Central memory CD8-positive, alpha-beta T cell (primary cell): ENCODE results near the gene JSRP1.
A peak's percentile ranks its signal among the peaks of the same experiment; 100 is the strongest.

Experiments
- ATAC-seq: fragments of 150-1000 bp; cut with Tn5 transposase; replicated peaks from 2 replicates; pipeline ENCODE4 v1.10.0; 2022; ENCODE audit warnings: mild to moderate bottlenecking, moderate FRiP score, moderate number of reproducible peaks; ENCODE audit not compliant: poor library complexity, severe bottlenecking; ENCODE audit errors: extremely low read depth
- DNase-seq, 2 donors: peaks; one replicate each; pipeline ENCODE4 v3.0.0; 2021; ENCODE audit warnings: low spot score in 2 of 2
- H3K27ac Mint-ChIP-seq: one replicate; pipeline ENCODE4 v1.8.0; 2022; ENCODE audit warnings: low read depth, mild to moderate bottlenecking, moderate library complexity, mixed read lengths
- H3K27me3 Mint-ChIP-seq: one replicate; pipeline ENCODE4 v1.8.0; 2022; ENCODE audit warnings: mixed read lengths
- H3K36me3 Mint-ChIP-seq: one replicate; pipeline ENCODE4 v1.8.0; 2022; ENCODE audit warnings: mild to moderate bottlenecking, moderate library complexity, mixed read lengths; ENCODE audit not compliant: insufficient read depth
- H3K4me1 Mint-ChIP-seq: one replicate; pipeline ENCODE4 v1.8.0; 2022; ENCODE audit warnings: mixed read lengths
- H3K4me3 Mint-ChIP-seq: one replicate; pipeline ENCODE4 v1.8.0; 2022; ENCODE audit warnings: mild to moderate bottlenecking, moderate library complexity, mixed read lengths
- H3K9me3 Mint-ChIP-seq: one replicate; pipeline ENCODE4 v1.8.0; 2022; ENCODE audit warnings: mixed read lengths

JSRP1 gene

GRCh38 chr19:2277138-2277537, 20.9 kb upstream of the JSRP1 start:
- Mint-ChIP-seq H3K27ac (peak overlapping the region; percentile 71), H3K36me3 (peaks cover 67% of the 10 kb centered on the region), H3K27me3 (no peaks in the 10 kb centered on the region), H3K4me3 (peak overlapping the region; percentile 61), H3K9me3 (no peaks in the 10 kb centered on the region), H3K4me1 (peaks cover 25% of the 10 kb centered on the region)
- no peak for DNase-seq
- ATAC-seq = no peak

- Mint-ChIP-seq H3K4me3 (peak overlapping the region; percentile 43), H3K9me3 (no peaks in the 10 kb centered on the region), H3K4me1 (peaks cover 24% of the 10 kb centered on the region), H3K36me3 (peaks cover 68% of the 10 kb centered on the region), H3K27me3 (no peaks in the 10 kb centered on the region), H3K27ac (peak overlapping the region; percentile 41)
- DNase-seq = no peak
- ATAC-seq = no peak
These were observed 20.3 kb upstream of the JSRP1 start for GRCh38 chr19:2276429-2276986.

- no peak for DNase-seq
- no peak for ATAC-seq
- no peaks in the 10 kb centered on the region for H3K27me3 Mint-ChIP-seq
- no peaks in the 10 kb centered on the region for H3K9me3 Mint-ChIP-seq
- peak overlapping the region; percentile 96 for H3K27ac Mint-ChIP-seq
- H3K4me3 Mint-ChIP-seq = peak overlapping the region; percentile 43
- H3K4me1 Mint-ChIP-seq = peaks cover 28% of the 10 kb centered on the region
- peaks cover 75% of the 10 kb centered on the region for H3K36me3 Mint-ChIP-seq
These were observed 19.6 kb upstream of the JSRP1 start for GRCh38 chr19:2275588-2276428.

GRCh38 chr19:2274931-2275535, 18.8 kb upstream of the JSRP1 start:
- Mint-ChIP-seq H3K27me3 (no peaks in the 10 kb centered on the region), H3K27ac (peak overlapping the region; percentile 96), H3K4me3 (peak overlapping the region; percentile 92), H3K9me3 (no peaks in the 10 kb centered on the region), H3K4me1 (peaks cover 28% of the 10 kb centered on the region), H3K36me3 (peaks cover 74% of the 10 kb centered on the region)
- ATAC-seq (no peak), DNase-seq (no peak)

GRCh38 chr19:2274185-2274711, 18.0 kb upstream of the JSRP1 start:
- DNase-seq = no peak
- H3K4me3 Mint-ChIP-seq = peak overlapping the region; percentile 92
- H3K36me3 Mint-ChIP-seq = peaks cover 79% of the 10 kb centered on the region
- H3K4me1 Mint-ChIP-seq = peaks cover 28% of the 10 kb centered on the region
- H3K27ac Mint-ChIP-seq = peak overlapping the region; percentile 96
- no peaks in the 10 kb centered on the region for H3K9me3 Mint-ChIP-seq
- ATAC-seq = no peak
- no peaks in the 10 kb centered on the region for H3K27me3 Mint-ChIP-seq

GRCh38 chr19:2273356-2274184, 17.4 kb upstream of the JSRP1 start:
- Mint-ChIP-seq H3K27ac (peak overlapping the region; percentile 96), H3K27me3 (no peaks in the 10 kb centered on the region), H3K4me3 (peak overlapping the region; percentile 92), H3K9me3 (no peaks in the 10 kb centered on the region), H3K36me3 (peaks cover 76% of the 10 kb centered on the region), H3K4me1 (peaks cover 28% of the 10 kb centered on the region)
- DNase-seq = peak; percentile 66 to 70
- ATAC-seq = peak; percentile 41

- peak overlapping the region; percentile 92 for H3K4me3 Mint-ChIP-seq
- no peaks in the 10 kb centered on the region for H3K9me3 Mint-ChIP-seq
- DNase-seq = no peak
These were observed 15.3 kb upstream of the JSRP1 start for GRCh38 chr19:2271234-2272103.

GRCh38 chr19:2270423-2271233, 14.4 kb upstream of the JSRP1 start:
- Mint-ChIP-seq H3K4me3 (peak overlapping the region; percentile 92), H3K9me3 (no peaks in the 10 kb centered on the region), H3K27me3 (no peaks in the 10 kb centered on the region), H3K4me1 (peaks cover 34% of the 10 kb centered on the region), H3K27ac (peak overlapping the region; percentile 96), H3K36me3 (peaks cover 59% of the 10 kb centered on the region)
- DNase-seq (peak; percentile 49 to 52), ATAC-seq (no peak)

More at GRCh38 chr19:2271234-2272103, 15.3 kb upstream of the JSRP1 start:
- Mint-ChIP-seq H3K36me3 (peaks cover 61% of the 10 kb centered on the region), H3K27ac (peak overlapping the region; percentile 96), H3K27me3 (no peaks in the 10 kb centered on the region), H3K4me1 (peaks cover 31% of the 10 kb centered on the region)
- ATAC-seq = no peak

GRCh38 chr19:2270157-2270422, 13.9 kb upstream of the JSRP1 start:
- ATAC-seq (no peak), DNase-seq (no peak)
- H3K4me3 Mint-ChIP-seq = peak overlapping the region; percentile 92
- H3K27me3 Mint-ChIP-seq = no peaks in the 10 kb centered on the region
- no peaks in the 10 kb centered on the region for H3K9me3 Mint-ChIP-seq
- H3K4me1 Mint-ChIP-seq = peaks cover 34% of the 10 kb centered on the region
- H3K36me3 Mint-ChIP-seq = peaks cover 57% of the 10 kb centered on the region
- peak overlapping the region; percentile 96 for H3K27ac Mint-ChIP-seq

GRCh38 chr19:2269244-2270156, 13.3 kb upstream of the JSRP1 start:
- peak overlapping the region; percentile 96 for H3K27ac Mint-ChIP-seq
- no peaks in the 10 kb centered on the region for H3K27me3 Mint-ChIP-seq
- peak; percentile 76 for ATAC-seq
- peak overlapping the region; percentile 92 for H3K4me3 Mint-ChIP-seq
- peaks cover 34% of the 10 kb centered on the region for H3K4me1 Mint-ChIP-seq
- no peaks in the 10 kb centered on the region for H3K9me3 Mint-ChIP-seq
- H3K36me3 Mint-ChIP-seq = peaks cover 52% of the 10 kb centered on the region
- peak; percentile 99 for DNase-seq
